GM19463 (cell line): ENCODE results near the gene OTOP3.
"Not testable (repeated sequence)": the region's sequence is repeated elsewhere in the genome, so short reads cannot be mapped to it uniquely, and the experiment has no call there.

Experiments used
- ATAC-seq: cut with Tn5 transposase; IDR thresholded peaks from one replicate; pipeline ENCODE4 v1.9.1; 2021; ENCODE audit warnings: mild to moderate bottlenecking, moderate library complexity; ENCODE audit not compliant: unreplicated experiment

Gene OTOP3

DNA sequence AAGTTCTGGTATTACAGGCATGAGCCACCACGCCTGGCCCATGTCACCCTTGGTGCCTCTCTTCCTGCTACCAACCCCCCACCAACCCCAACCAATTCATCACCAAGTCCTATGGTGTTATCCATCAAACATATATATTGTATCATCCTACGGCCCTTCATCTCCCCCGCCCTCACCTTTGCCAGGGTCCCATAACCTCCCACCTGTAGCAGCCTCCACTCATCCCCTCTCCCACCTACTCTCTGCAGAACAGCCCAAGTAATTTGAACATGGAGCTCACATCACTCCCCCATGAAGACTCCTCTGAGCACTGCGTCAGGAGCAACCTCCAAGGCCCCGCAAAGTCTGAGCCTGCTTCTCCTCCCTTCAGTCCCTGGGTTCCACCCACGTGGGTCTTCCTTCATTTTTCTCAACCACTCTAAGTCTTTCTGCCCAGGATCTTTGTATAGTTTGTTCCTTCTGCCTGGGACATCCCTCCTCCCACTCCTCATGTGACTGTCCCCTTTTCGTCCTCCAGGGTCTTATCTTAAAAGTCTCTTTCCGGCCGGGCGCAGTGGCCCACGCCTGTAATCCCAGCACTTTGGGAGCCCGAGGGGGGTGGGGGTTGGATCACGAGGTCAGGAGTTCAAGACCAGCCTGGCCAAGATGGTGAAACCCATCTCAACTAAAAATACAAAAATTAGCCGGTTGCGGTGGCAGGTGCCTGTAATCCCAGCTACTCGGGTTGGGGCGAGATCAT, 43.9 kb downstream of the OTOP3 start:
- no peak for ATAC-seq

- ATAC-seq = no peak
Measured at GRCh38 chr17:74981318-74981978, 45.8 kb downstream of the OTOP3 start.

GRCh38 chr17:74981979-74982662, 46.4 kb downstream of the OTOP3 start:
- no peak for ATAC-seq

DNA sequence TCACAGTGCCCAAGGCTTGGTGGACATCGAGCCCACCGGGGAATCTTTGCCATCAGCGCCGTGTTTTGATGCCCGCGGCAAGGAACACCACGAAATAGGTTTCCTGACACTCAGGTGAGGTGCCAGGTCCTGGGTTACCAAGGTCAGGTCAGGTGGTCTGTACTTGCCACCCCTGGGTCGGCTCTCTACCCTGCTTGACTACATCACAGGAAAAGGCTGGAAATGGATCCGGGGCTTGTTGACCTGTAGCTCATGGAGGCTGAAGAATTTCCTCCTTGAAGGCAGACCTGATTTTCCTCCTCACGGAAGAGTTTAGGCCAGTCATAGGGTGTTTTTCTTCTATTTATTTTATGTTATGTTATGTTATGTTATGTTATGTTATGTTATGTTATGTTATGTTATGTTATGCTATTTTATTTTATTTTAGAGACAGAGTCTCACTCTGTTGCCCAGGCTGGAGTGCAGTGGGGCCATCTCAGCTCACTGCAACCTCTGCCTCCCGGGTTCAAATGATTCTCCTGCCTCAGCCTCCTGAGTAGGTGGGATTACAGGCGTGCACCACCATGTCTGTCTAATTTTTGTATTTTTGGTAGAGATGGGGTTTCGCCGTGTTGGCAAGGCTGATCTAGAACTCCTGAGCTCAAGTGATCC, 47.1 kb downstream of the OTOP3 start:
- not testable (repeated sequence) for ATAC-seq

- ATAC-seq = no peak
Measured at GRCh38 chr17:74986206-74986576, 50.5 kb downstream of the OTOP3 start.

GRCh38 chr17:74987418-74987908, 51.8 kb downstream of the OTOP3 start, which contains the start of gene CDR2L:
Gene CDR2L (plus strand): TSS chr17:74987632. CDS start chr17:74988044, 412 bp downstream.
- peak; percentile 96 for ATAC-seq

DNA sequence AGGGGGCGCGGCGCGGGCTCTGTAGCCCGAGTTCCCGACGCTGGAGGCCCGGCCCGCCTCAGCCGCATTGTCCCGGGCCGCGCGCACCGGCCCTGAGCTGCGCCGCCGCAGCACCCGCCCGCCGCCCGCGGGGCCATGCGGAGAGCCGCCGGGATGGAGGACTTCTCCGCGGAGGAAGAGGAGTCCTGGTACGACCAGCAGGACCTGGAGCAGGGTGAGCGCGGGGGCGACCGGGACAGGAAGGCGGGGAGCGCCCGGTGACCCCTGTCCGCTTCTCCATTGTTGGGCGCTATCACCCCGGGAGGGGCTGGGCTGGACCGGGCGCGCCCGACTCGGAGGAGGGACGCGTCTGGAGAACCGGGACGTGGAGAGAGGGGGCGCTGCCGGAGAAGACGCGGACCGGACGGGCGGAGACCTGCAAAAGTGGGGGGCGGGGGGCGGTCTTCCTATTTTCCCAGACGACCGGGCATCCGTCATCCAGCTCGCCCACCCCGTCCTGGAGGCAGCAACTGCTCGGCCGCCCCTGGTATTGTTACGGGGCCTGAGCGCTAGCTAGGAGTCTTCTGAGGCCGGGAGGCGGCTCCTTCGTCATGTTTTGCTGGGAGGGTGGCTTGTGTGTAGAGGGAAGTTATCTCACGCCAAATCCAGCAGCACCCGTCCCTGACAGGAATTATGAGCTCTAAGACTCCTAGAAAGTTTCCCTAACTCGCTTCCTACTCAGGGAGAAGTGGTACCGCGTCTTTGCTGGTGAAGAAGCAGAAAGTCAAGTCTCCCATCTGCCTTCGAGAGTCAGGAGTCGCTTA, 52.4 kb downstream of the OTOP3 start:
- peak; percentile 38 for ATAC-seq

GRCh38 chr17:74990581-74991105, 54.9 kb downstream of the OTOP3 start:
- no peak for ATAC-seq

GRCh38 chr17:74992223-74992622, 56.5 kb downstream of the OTOP3 start:
- no peak for ATAC-seq

DNA sequence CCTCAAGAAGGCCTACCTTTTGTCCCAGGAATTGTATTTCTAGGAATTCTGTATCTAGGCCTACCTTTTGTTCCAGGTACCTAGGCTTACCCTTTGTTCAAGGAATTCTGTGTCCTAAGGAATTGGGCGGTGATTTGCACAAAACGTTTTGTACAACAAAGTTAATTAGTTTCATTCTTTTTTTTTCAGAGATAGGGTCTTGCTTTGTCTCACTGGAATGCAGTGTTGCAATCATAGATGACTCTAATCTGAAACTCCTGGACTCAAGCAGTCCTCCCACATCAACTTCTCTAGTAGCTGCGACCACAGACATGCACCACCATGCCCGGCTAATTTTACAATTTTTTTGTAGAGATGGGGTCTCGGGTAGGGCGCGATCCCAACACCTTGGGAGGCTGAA, 58.7 kb downstream of the OTOP3 start:
- no peak for ATAC-seq

DNA sequence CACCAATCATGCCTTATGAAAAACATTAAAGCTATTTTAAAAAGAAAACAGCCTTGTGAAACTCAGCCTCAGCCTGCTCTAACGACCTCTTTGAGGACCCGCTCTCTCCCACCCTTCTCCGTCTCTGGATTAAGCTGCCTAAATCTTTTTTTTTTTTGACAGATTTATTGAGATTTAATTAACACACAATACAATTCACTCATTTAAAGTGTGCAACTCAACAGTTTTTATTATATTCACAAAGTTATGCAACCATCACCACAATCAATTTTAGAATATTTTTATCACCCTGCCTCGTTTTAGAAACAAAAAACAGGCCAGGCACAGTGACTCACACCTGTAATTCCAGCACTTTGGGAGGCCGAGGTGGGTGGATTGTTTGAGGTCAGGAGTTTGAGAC, 60.1 kb downstream of the OTOP3 start:
- no peak for ATAC-seq

GRCh38 chr17:74998783-74999182, 63.1 kb downstream of the OTOP3 start:
- ATAC-seq = no peak

GRCh38 chr17:74999523-74999922, 63.8 kb downstream of the OTOP3 start:
- ATAC-seq = no peak
